Pancreas (tissue), 10 donors: ENCODE results near the gene CDC42BPB. TPM values are rescaled to one million over a fixed set of nuclear protein-coding genes. Genes with fewer than 3 reads are reported as not detected.

ENCODE experiments used
- ATAC-seq, 4 donors: fragments of 200-7000 bp; cut with Tn5 transposase; one replicate each; pipeline versions ENCODE4 v1.8.0 to v1.9.1; 2020; ENCODE audit warnings: mild to moderate bottlenecking in 4 of 4, moderate library complexity in 4 of 4
- DNase-seq, 6 donors: peaks; one replicate each; pipeline ENCODE4 v3.0.0-alpha.2; 2020
- FAIRE-seq: peaks from 2 replicates; lab custom pipeline; 2012; peaks lifted over from hg19 to GRCh38; lab: Jason Lieb, UNC
- H3K27ac ChIP-seq, 4 donors: fragments of 200-600 bp; sonication (generic); 1 replicate in 3 of 4; 2 replicates in 1 of 4; pipeline versions ENCODE4 v1.5.0 to v1.8.0; 2020
- H3K27me3 ChIP-seq, 4 donors: fragments of 200-600 bp; one replicate each; pipeline ENCODE4 v1.8.0; 2021
- H3K36me3 ChIP-seq, 3 donors: fragments of 200-600 bp; sonication (generic) in 1 of 3; one replicate each; pipeline versions ENCODE4 v1.5.0 to v1.8.0; 2020 to 2021
- H3K4me1 ChIP-seq, 3 donors: fragments of 200-600 bp; one replicate each; pipeline ENCODE4 v1.8.0; 2021
- H3K4me3 ChIP-seq, 4 donors: fragments of 200-600 bp; sonication (generic) in 2 of 4; one replicate each; pipeline versions ENCODE4 v1.5.0 to v1.8.0; 2020 to 2021
- H3K9me3 ChIP-seq, 4 donors: fragments of 200-600 bp; one replicate each; pipeline ENCODE4 v1.8.0; 2021
- CTCF ChIP-seq, 4 donors: fragments of 200-600 bp; sonication (generic) in 3 of 4; IDR thresholded peaks; one replicate each; pipeline versions ENCODE4 v1.5.0 to v1.8.0; 2021; ENCODE audit warnings: antibody characterized with exemption in 4 of 4
- WGBS, 2 donors: extraction: QIAGEN DNeasy Blood & Tissue Kit; methylation state at CpG; one replicate each; pipeline ENCODE4 v1.1.7; 2013; 5-methylcytosine and 5-hydroxymethylcytosine counted together
- intact Hi-C, 3 donors: fragments of 100-400 bp; cut with DNase I; formaldehyde crosslinking; loops; one replicate each; pipeline versions ENCODE4 v1.11.1 to v1.14.2; 2022
- polyA plus RNA-seq, 2 donors: library from polyadenylated mRNA; stranded (reverse); fragments of 200-250 nt; gene quantifications; one replicate each; pipeline ENCODE4 v1.2.3, GENCODE V29; 2013
- total RNA-seq, 6 donors: library from RNA; stranded (reverse); fragmentation: NEBNext Ultra II Directional in 4 of 6; extraction: Animal tissue kit (Norgen Biotek cat#: 25700) in 4 of 6; gene quantifications; one replicate each; pipeline versions ENCODE4 v1.2.1 to v1.2.4, GENCODE V29; 2021 to 2023
- donor health status: healthy with polysubstance abuse.
- donor health status: DM: no; HTN: no; CAD: no; lungs with moderate emphysema.
- donor health status: DM: no; HTN: no; CAD: no.
- donor health status: control.
- donor health status: control.
- donor health status: Bipolar disorder and iron deficiency.
- donor health status: DM: yes; HTN: yes; CAD: no.
- donor health status: DM: no; HTN: no; CAD: no.
- donor health status: DM: no; HTN: no; CAD: no.
- donor health status: DM: yes; HTN: yes; CAD: no.

The CDC42BPB gene, protein sequence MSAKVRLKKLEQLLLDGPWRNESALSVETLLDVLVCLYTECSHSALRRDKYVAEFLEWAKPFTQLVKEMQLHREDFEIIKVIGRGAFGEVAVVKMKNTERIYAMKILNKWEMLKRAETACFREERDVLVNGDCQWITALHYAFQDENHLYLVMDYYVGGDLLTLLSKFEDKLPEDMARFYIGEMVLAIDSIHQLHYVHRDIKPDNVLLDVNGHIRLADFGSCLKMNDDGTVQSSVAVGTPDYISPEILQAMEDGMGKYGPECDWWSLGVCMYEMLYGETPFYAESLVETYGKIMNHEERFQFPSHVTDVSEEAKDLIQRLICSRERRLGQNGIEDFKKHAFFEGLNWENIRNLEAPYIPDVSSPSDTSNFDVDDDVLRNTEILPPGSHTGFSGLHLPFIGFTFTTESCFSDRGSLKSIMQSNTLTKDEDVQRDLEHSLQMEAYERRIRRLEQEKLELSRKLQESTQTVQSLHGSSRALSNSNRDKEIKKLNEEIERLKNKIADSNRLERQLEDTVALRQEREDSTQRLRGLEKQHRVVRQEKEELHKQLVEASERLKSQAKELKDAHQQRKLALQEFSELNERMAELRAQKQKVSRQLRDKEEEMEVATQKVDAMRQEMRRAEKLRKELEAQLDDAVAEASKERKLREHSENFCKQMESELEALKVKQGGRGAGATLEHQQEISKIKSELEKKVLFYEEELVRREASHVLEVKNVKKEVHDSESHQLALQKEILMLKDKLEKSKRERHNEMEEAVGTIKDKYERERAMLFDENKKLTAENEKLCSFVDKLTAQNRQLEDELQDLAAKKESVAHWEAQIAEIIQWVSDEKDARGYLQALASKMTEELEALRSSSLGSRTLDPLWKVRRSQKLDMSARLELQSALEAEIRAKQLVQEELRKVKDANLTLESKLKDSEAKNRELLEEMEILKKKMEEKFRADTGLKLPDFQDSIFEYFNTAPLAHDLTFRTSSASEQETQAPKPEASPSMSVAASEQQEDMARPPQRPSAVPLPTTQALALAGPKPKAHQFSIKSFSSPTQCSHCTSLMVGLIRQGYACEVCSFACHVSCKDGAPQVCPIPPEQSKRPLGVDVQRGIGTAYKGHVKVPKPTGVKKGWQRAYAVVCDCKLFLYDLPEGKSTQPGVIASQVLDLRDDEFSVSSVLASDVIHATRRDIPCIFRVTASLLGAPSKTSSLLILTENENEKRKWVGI (N-terminal part only)
- total RNA-seq (10 to 100 TPM; 27.2 to 45.5 (median 31.0) TPM), polyA plus RNA-seq (10 to 100 TPM; 33.5 to 34.5 TPM)

GRCh38 chr14:103057372-103058163, at the start of gene CDC42BPB:
Gene CDC42BPB, minus strand, starts transcription at chr14:103057549. Its CDS starts 376 bp downstream, at chr14:103057173.
- H3K36me3 ChIP-seq, result no peaks in the 10 kb centered on the region
- no peaks in the 10 kb centered on the region for H3K9me3 ChIP-seq
- H3K27ac ChIP-seq, result peak within 1 kb of the TSS; percentile 73 to 85 (median 77)
- peak within 1 kb of the TSS; percentile 83 to 96 (median 94) for H3K4me3 ChIP-seq
- no peak for TF ChIP-seq CTCF (IDR thresholded peaks at IDR 0.05)
- no peak for FAIRE-seq
- H3K27me3 ChIP-seq, result no peaks in the 10 kb centered on the region
- WGBS, 2 donors, result 1% methylated on average over 46 to 113 of the region's 113 CpGs
- peak; percentile 87 to 95 (median 92) for DNase-seq
- peaks cover 0 to 21% (median 13%) of the 10 kb centered on the region in 3 donors for H3K4me1 ChIP-seq
- intact Hi-C loops, result no loop called here
- peak; percentile 93 to 97 (median 95) for ATAC-seq

- FAIRE-seq (no peak), ATAC-seq (no peak), DNase-seq (peak in 2 of 6 donors; percentile 32 to 40)
- Histone ChIP-seq H3K4me3 (no peak overlapping the region), H3K27me3 (no peaks in the 10 kb centered on the region), H3K27ac (no peak overlapping the region), H3K4me1 (peaks cover 5 to 8% (median 7%) of the 10 kb centered on the region in 3 donors), H3K9me3 (no peaks in the 10 kb centered on the region), H3K36me3 (no peaks in the 10 kb centered on the region)
- intact Hi-C loops, result loop anchor here in 2 of 3 donors (10.0 kb wide), 2 partner anchors 79 to 189 kb away; no protein-coding TSS in a partner anchor
- 53 to 65% methylated on average over 9 of the region's 9 CpGs for WGBS, 2 donors
- no peak for TF ChIP-seq CTCF (IDR thresholded peaks at IDR 0.05)
Observed at GRCh38 chr14:103105580-103106150, 48.3 kb upstream of the CDC42BPB start.

DNA sequence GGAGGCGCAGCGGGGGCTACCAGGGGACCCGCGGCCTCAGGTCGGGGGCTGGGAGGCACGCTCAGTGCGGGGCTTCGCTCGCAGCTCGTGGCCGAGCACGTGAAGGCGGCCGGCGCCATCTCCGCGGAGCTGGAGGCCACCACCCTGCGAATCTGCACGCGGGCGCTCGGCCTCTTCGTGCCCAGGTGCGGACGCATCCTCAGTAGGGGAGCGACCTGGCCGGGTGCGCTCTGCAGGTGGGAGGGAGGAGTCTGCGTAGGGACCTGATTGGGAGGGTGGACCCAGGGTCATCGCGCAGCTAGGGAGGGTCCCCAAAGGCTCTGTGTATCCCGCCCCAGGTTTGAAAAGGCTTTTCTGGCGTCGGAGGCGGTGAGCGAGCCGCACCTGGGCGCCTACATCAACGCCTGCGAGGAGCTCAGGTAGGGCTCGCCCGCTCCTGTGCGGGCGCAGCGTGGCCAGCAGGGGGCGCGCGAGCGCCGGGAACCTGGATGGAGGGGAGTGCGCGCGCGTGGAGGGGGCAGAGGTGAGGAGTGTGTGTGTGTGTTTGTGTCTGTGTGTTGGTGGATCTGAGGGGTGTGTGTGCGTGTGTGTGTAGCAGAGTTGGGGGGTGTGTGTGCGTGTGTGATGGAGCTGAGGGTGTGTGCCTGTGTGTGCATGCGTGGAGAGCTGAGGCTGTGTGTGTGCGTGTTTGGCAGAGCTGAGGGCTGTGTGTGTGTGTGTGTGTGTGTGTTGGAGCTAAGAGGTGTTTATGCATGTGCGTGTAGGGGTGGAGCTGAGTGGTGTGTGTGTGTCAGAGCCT, 47.5 kb upstream of the CDC42BPB start:
- FAIRE-seq (no peak), DNase-seq (peak; percentile 68 to 96 (median 84)), ATAC-seq (peak; percentile 84 to 90 (median 88))
- peak overlapping the region in 1 of 4 donors; percentile 22 for H3K4me3 ChIP-seq
- no peaks in the 10 kb centered on the region for H3K36me3 ChIP-seq
- no peak overlapping the region for H3K27ac ChIP-seq
- H3K9me3 ChIP-seq, result no peaks in the 10 kb centered on the region
- peaks cover under 1 to 5% (median 4%) of the 10 kb centered on the region in 3 donors for H3K4me1 ChIP-seq
- peak; percentile 90 to 92 (median 92) for TF ChIP-seq CTCF (IDR thresholded peaks at IDR 0.05)
- intact Hi-C loops, result loop anchor here in 2 of 3 donors (10.0 kb wide), 2 partner anchors 80 to 190 kb away; no protein-coding TSS in a partner anchor
- no peaks in the 10 kb centered on the region for H3K27me3 ChIP-seq
- 5 to 9% methylated on average over 41 to 59 of the region's 59 CpGs for WGBS, 2 donors
